GM23338 (cell line): Measurements from ENCODE around the gene CWC27. TPM values are rescaled to one million over a fixed set of nuclear protein-coding genes. Genes with fewer than 3 reads are reported as not detected.

Source experiments
- ATAC-seq: fragments of 200-7000 bp; cut with Tn5 transposase; 3 replicates; pipeline ENCODE4 v1.9.1; 2020
- DNase-seq: peaks from one replicate; pipeline ENCODE4 v3.0.0-alpha.2; 2015; ENCODE audit warnings: low spot score
- H2AFZ ChIP-seq: fragments of 200-600 bp; sonication (generic); 2 replicates; pipeline ENCODE4 v1.8.0; 2016; ENCODE audit warnings: antibody characterized with exemption, mild to moderate bottlenecking, moderate library complexity
- H3F3A ChIP-seq: fragments of 200-600 bp; sonication (generic); replicated peaks from 2 replicates; pipeline ENCODE4 v1.8.0; 2017; ENCODE audit warnings: antibody characterized with exemption, mixed run types, low read depth
- H3K27ac ChIP-seq: fragments of 200-600 bp; sonication (generic); 2 replicates; pipeline ENCODE4 v1.6.1; 2016; ENCODE audit warnings: low read depth
- H3K27me3 ChIP-seq: fragments of 200-600 bp; sonication (generic); 2 replicates; pipeline ENCODE4 v1.8.0; 2016; ENCODE audit warnings: mild to moderate bottlenecking, mixed run types, moderate library complexity; ENCODE audit not compliant: insufficient read depth
- H3K36me3 ChIP-seq: fragments of 200-600 bp; sonication (generic); 2 replicates; pipeline ENCODE4 v1.8.0; 2016; ENCODE audit warnings: mild to moderate bottlenecking; ENCODE audit not compliant: insufficient read depth
- H3K4me1 ChIP-seq: fragments of 200-600 bp; sonication (generic); 2 replicates; pipeline ENCODE4 v1.8.0; 2016; ENCODE audit warnings: mild to moderate bottlenecking, moderate library complexity; ENCODE audit not compliant: insufficient read depth
- H3K4me2 ChIP-seq: fragments of 200-600 bp; sonication (generic); 2 replicates; pipeline ENCODE4 v1.7.1; 2017; ENCODE audit warnings: mixed run types
- H3K4me3 ChIP-seq: fragments of 200-600 bp; sonication (generic); 2 replicates; pipeline ENCODE4 v1.6.1; 2016; ENCODE audit warnings: mixed run types
- H3K79me2 ChIP-seq: fragments of 200-600 bp; sonication (generic); replicated peaks from 2 replicates; pipeline ENCODE4 v1.8.0; 2017; ENCODE audit warnings: mild to moderate bottlenecking; ENCODE audit not compliant: insufficient read depth
- H3K9me2 ChIP-seq: fragments of 200-600 bp; sonication (generic); 2 replicates; pipeline ENCODE4 v1.8.0; 2017; ENCODE audit not compliant: insufficient read depth
- H4K20me1 ChIP-seq: fragments of 200-600 bp; sonication (generic); replicated peaks from 2 replicates; pipeline ENCODE4 v1.8.0; 2017; ENCODE audit warnings: mild to moderate bottlenecking; ENCODE audit not compliant: insufficient read depth
- H3K27ac Mint-ChIP-seq: 2 replicates; pipeline ENCODE4 v1.8.0; 2020; ENCODE audit warnings: inconsistent platforms, mild to moderate bottlenecking, moderate library complexity, mixed read lengths
- H3K27me3 Mint-ChIP-seq: 3 replicates; pipeline ENCODE4 v1.8.0; 2022; ENCODE audit warnings: low read depth, mild to moderate bottlenecking, moderate library complexity, mixed read lengths, inconsistent platforms; ENCODE audit not compliant: insufficient read depth, poor library complexity
- H3K36me3 Mint-ChIP-seq: 3 replicates; pipeline ENCODE4 v1.8.0; 2021; ENCODE audit warnings: low read depth, mild to moderate bottlenecking, inconsistent platforms, moderate library complexity, mixed read lengths
- H3K4me1 Mint-ChIP-seq: 3 replicates; pipeline ENCODE4 v1.8.0; 2020; ENCODE audit warnings: mild to moderate bottlenecking, inconsistent platforms, mixed read lengths
- H3K4me3 Mint-ChIP-seq: 3 replicates; pipeline ENCODE4 v1.8.0; 2021; ENCODE audit warnings: moderate library complexity, mild to moderate bottlenecking, inconsistent platforms, mixed read lengths
- H3K9me3 Mint-ChIP-seq: 3 replicates; pipeline ENCODE4 v1.8.0; 2020; ENCODE audit warnings: moderate library complexity, mild to moderate bottlenecking, inconsistent platforms, mixed read lengths
- CREB1 ChIP-seq: fragments of 250-450 bp; sonication (Bioruptor Pico); IDR thresholded peaks from 2 replicates; pipeline ENCODE4 v1.5.0; 2020; ENCODE audit warnings: low read depth, mild to moderate bottlenecking, moderate library complexity
- NANOG ChIP-seq: IDR thresholded peaks from 2 replicates; pipeline ENCODE4 v1.6.1; 2016; ENCODE audit warnings: antibody characterized with exemption, borderline replicate concordance
- POLR2AphosphoS5 ChIP-seq: IDR thresholded peaks from 2 replicates; pipeline ENCODE4 v1.6.1; 2016; ENCODE audit warnings: antibody characterized with exemption, low read depth
- STAT1 ChIP-seq: IDR thresholded peaks from one replicate; pipeline ENCODE4 v1.6.1; 2016; ENCODE audit warnings: antibody characterized with exemption; ENCODE audit not compliant: unreplicated experiment
- ZNF114 ChIP-seq: fragments of 250-450 bp; sonication (Bioruptor Pico); IDR thresholded peaks from 2 replicates; pipeline ENCODE4 v1.5.0; 2020; ENCODE audit warnings: mild to moderate bottlenecking, moderate library complexity
- polyA plus RNA-seq: library from polyadenylated mRNA; unstranded; fragments of >200 nt; fragmentation: Nextera tagmentation; extraction: Ambion mirVana; gene quantifications from 2 replicates; pipeline ENCODE4 v1.2.1, GENCODE V29; 2016
- total RNA-seq: library from RNA; depleted of rRNA; stranded (reverse); fragments of >200 nt; shearing (Covaris generic); gene quantifications from 2 replicates; pipeline ENCODE4 v1.2.3, GENCODE V29; 2014
- TF ChIP-seq, protein P1 (sequence below), 2 experiments: fragments of 200-600 bp in 1 of 2; sonication (generic) in 1 of 2; conservative IDR thresholded peaks; 2 replicates each; pipeline versions ENCODE4 v1.5.1 to v1.6.1; 2016 to 2017; ENCODE audit warnings: antibody characterized with exemption in 2 of 2, low read depth in 2 of 2, mild to moderate bottlenecking in 2 of 2, moderate library complexity in 1 of 2
- TF ChIP-seq, protein P2 (sequence below): IDR thresholded peaks from one replicate; pipeline ENCODE4 v1.6.1; 2018; ENCODE audit warnings: antibody characterized with exemption; ENCODE audit not compliant: unreplicated experiment

CWC27 gene
- total and polyA plus RNA-seq, 2 experiments from 2014 or later, result 27.7 to 115 TPM

DNA sequence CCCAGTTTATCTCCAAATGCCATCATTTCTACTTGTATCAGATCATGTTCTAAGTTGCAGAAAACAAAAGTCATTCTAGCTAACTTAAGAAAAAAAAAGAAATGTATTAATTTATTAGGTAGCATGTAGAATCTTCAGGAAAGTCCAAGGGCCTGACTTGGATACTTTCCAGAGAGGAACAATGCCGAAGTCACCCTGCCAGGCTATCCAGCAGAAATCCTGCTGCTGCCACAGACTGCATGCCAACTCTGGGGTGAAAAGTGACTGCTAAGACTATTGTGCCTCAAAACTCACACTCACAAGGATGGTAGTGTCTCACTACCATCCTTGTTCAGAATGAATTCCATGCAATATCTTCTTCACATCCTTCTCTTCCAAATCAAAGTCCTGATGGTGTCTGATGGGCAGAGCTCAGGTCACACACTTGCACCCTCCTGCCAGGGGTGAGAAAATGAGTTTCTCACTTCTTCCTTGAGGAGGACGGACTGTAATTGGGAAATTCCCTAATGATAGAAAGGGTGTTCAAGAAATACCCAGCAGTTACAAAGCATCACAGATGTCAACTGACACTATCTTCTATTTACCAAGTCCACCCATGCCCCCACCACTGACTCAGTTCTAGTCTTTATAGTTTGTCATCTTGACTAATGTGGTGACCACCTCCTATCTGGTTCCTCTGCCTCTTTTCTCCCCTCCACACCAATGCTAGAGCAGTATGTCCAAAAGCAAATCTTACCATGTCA, 279.4 kb downstream of the CWC27 start:
- DNase-seq, result no peak
- no peaks in the 10 kb centered on the region for H3K36me3 Mint-ChIP-seq
- no peak for ATAC-seq
- TF ChIP-seq, protein P1, sequence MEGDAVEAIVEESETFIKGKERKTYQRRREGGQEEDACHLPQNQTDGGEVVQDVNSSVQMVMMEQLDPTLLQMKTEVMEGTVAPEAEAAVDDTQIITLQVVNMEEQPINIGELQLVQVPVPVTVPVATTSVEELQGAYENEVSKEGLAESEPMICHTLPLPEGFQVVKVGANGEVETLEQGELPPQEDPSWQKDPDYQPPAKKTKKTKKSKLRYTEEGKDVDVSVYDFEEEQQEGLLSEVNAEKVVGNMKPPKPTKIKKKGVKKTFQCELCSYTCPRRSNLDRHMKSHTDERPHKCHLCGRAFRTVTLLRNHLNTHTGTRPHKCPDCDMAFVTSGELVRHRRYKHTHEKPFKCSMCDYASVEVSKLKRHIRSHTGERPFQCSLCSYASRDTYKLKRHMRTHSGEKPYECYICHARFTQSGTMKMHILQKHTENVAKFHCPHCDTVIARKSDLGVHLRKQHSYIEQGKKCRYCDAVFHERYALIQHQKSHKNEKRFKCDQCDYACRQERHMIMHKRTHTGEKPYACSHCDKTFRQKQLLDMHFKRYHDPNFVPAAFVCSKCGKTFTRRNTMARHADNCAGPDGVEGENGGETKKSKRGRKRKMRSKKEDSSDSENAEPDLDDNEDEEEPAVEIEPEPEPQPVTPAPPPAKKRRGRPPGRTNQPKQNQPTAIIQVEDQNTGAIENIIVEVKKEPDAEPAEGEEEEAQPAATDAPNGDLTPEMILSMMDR (conservative IDR thresholded peaks at IDR 0.05; ENCODE audit: low read depth in 2 of 2), result no peak
- no peak for TF ChIP-seq CREB1 (CRISPR knock-in tag)
- no peak for TF ChIP-seq POLR2AphosphoS5
- H3K27ac ChIP-seq, result no peak overlapping the region
- no peaks in the 10 kb centered on the region for H3K9me3 Mint-ChIP-seq
- H3K27ac Mint-ChIP-seq, result no peak overlapping the region
- no peaks in the 10 kb centered on the region for H3K79me2 ChIP-seq
- no peaks in the 10 kb centered on the region for H3K9me2 ChIP-seq
- H4K20me1 ChIP-seq, result no peaks in the 10 kb centered on the region
- H3K4me1 ChIP-seq, result no peaks in the 10 kb centered on the region
- no peak overlapping the region for H2AFZ ChIP-seq
- no peaks in the 10 kb centered on the region for H3K4me1 Mint-ChIP-seq
- H3K4me2 ChIP-seq, result no peak overlapping the region
- H3K4me3 Mint-ChIP-seq, result no peak overlapping the region
- no peak overlapping the region for H3K4me3 ChIP-seq
- H3K27me3 ChIP-seq, result no peaks in the 10 kb centered on the region
- no peaks in the 10 kb centered on the region for H3K36me3 ChIP-seq
- H3K27me3 Mint-ChIP-seq, result no peaks in the 10 kb centered on the region
- no peaks in the 10 kb centered on the region for H3F3A ChIP-seq

DNA sequence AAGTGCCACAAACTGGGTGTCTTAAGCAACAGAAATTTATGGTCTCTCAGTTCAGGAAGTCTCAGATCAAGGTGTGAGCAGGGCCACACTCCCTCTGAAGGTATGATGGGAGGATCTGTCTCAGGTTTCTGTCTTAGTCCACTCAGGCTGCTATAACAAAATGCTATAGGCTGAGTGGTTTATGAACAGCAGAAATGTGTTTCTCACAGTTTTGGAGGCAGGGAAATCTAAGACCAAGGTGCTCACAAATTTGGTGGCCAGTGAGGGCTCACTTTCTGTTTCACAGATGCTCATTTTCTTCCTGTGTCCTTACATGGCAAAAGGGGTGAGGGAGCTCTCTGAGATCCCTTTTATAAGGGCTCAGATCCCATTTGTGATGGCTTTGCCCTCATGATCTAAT, 281.4 kb downstream of the CWC27 start:
- Histone ChIP-seq H3K27me3 (no peaks in the 10 kb centered on the region), H3K36me3 (no peaks in the 10 kb centered on the region), H3K4me2 (no peak overlapping the region), H3K9me2 (no peaks in the 10 kb centered on the region), H3K4me1 (no peaks in the 10 kb centered on the region), H3K79me2 (no peaks in the 10 kb centered on the region), H2AFZ (0 out of 2 replicates have a peak overlapping the region, but pooled peaks have one; percentile 47), H3K27ac (no peak overlapping the region), H3F3A (no peaks in the 10 kb centered on the region), H4K20me1 (no peaks in the 10 kb centered on the region), H3K4me3 (no peak overlapping the region)
- H3K27me3 Mint-ChIP-seq, result no peaks in the 10 kb centered on the region
- ATAC-seq, result no peak
- no peaks in the 10 kb centered on the region for H3K4me1 Mint-ChIP-seq
- H3K27ac Mint-ChIP-seq, result no peak overlapping the region
- H3K4me3 Mint-ChIP-seq, result no peak overlapping the region
- DNase-seq, result no peak
- no peaks in the 10 kb centered on the region for H3K36me3 Mint-ChIP-seq
- no peaks in the 10 kb centered on the region for H3K9me3 Mint-ChIP-seq
- TF ChIP-seq ZNF114 (CRISPR knock-in tag) (no peak), STAT1 (no peak), NANOG (no peak)
- TF ChIP-seq, protein P2, sequence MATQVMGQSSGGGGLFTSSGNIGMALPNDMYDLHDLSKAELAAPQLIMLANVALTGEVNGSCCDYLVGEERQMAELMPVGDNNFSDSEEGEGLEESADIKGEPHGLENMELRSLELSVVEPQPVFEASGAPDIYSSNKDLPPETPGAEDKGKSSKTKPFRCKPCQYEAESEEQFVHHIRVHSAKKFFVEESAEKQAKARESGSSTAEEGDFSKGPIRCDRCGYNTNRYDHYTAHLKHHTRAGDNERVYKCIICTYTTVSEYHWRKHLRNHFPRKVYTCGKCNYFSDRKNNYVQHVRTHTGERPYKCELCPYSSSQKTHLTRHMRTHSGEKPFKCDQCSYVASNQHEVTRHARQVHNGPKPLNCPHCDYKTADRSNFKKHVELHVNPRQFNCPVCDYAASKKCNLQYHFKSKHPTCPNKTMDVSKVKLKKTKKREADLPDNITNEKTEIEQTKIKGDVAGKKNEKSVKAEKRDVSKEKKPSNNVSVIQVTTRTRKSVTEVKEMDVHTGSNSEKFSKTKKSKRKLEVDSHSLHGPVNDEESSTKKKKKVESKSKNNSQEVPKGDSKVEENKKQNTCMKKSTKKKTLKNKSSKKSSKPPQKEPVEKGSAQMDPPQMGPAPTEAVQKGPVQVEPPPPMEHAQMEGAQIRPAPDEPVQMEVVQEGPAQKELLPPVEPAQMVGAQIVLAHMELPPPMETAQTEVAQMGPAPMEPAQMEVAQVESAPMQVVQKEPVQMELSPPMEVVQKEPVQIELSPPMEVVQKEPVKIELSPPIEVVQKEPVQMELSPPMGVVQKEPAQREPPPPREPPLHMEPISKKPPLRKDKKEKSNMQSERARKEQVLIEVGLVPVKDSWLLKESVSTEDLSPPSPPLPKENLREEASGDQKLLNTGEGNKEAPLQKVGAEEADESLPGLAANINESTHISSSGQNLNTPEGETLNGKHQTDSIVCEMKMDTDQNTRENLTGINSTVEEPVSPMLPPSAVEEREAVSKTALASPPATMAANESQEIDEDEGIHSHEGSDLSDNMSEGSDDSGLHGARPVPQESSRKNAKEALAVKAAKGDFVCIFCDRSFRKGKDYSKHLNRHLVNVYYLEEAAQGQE, result no peak
- TF ChIP-seq, protein P1 (conservative IDR thresholded peaks at IDR 0.05; ENCODE audit: low read depth in 2 of 2), result no peak
